HEK293 (cell line): Measurements from ENCODE around the gene CRIM1.

Experiments used
- SETDB1 ChIP-seq: IDR thresholded peaks from one replicate; pipeline ENCODE4 v1.6.1; 2017; ENCODE audit warnings: mild to moderate bottlenecking, low read length, moderate library complexity, mixed read lengths; ENCODE audit not compliant: insufficient read length
- SP2 ChIP-seq: fragments of 450-650 bp; formaldehyde crosslinking; IDR thresholded peaks from 2 replicates; pipeline ENCODE4 v1.5.1; 2016; ENCODE audit warnings: missing biosample characterization, missing genetic modification characterization
- TCF7L2 ChIP-seq: IDR thresholded peaks from 2 replicates; pipeline ENCODE4 v1.6.1; 2011; ENCODE audit warnings: low read depth, mild to moderate bottlenecking, inconsistent platforms, low read length, moderate library complexity, borderline replicate concordance
- ZBTB1 ChIP-seq: fragments of 450-650 bp; formaldehyde crosslinking; IDR thresholded peaks from 2 replicates; pipeline ENCODE4 v1.5.1; 2016; ENCODE audit warnings: missing biosample characterization, missing genetic modification characterization
- ZNF629 ChIP-seq: fragments of 450-650 bp; formaldehyde crosslinking; IDR thresholded peaks from 2 replicates; pipeline ENCODE4 v1.5.1; 2017; ENCODE audit warnings: missing biosample characterization, missing genetic modification characterization
- ZNF791 ChIP-seq: fragments of 450-650 bp; formaldehyde crosslinking; IDR thresholded peaks from 2 replicates; pipeline ENCODE4 v1.5.1; 2016; ENCODE audit warnings: missing biosample characterization, missing genetic modification characterization
- TF ChIP-seq, protein P1 (sequence below): fragments of 450-650 bp; formaldehyde crosslinking; IDR thresholded peaks from 2 replicates; pipeline ENCODE4 v1.5.1; 2016; ENCODE audit warnings: missing biosample characterization, missing genetic modification characterization, low read depth
- TF ChIP-seq, protein P2 (sequence below): fragments of 450-650 bp; formaldehyde crosslinking; IDR thresholded peaks from 2 replicates; pipeline ENCODE4; 2016; ENCODE audit warnings: missing biosample characterization, missing genetic modification characterization
- TF ChIP-seq, protein P3 (sequence below): fragments of 450-650 bp; formaldehyde crosslinking; IDR thresholded peaks from 2 replicates; pipeline ENCODE4 v1.5.1; 2016; ENCODE audit warnings: missing biosample characterization, missing genetic modification characterization

DNA sequence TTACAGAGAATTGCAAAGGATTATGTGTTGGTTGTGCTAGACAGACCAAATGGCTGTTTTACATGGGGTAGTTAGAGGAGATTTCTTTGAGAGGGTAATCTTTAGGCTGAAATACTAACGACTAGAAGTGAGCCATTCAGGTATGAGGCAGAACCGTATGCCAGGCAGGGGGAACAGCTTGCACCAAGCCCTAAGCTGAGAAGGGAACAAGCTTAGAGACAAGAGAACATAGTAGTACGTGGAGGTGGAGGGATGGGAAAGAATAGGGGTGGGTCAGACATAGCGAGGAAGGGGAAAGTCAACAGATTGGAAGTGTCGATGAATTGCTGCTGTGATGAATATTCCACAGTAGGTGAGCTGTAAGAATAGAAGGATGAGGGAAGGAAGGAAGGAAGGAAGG, 20.0 kb upstream of the CRIM1 start:
- no peak for TF ChIP-seq ZNF791 (tag by site-specific recombination)
- TF ChIP-seq, protein P1, sequence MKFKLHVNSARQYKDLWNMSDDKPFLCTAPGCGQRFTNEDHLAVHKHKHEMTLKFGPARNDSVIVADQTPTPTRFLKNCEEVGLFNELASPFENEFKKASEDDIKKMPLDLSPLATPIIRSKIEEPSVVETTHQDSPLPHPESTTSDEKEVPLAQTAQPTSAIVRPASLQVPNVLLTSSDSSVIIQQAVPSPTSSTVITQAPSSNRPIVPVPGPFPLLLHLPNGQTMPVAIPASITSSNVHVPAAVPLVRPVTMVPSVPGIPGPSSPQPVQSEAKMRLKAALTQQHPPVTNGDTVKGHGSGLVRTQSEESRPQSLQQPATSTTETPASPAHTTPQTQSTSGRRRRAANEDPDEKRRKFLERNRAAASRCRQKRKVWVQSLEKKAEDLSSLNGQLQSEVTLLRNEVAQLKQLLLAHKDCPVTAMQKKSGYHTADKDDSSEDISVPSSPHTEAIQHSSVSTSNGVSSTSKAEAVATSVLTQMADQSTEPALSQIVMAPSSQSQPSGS (tag by site-specific recombination), result no peak
- TF ChIP-seq, protein P2, sequence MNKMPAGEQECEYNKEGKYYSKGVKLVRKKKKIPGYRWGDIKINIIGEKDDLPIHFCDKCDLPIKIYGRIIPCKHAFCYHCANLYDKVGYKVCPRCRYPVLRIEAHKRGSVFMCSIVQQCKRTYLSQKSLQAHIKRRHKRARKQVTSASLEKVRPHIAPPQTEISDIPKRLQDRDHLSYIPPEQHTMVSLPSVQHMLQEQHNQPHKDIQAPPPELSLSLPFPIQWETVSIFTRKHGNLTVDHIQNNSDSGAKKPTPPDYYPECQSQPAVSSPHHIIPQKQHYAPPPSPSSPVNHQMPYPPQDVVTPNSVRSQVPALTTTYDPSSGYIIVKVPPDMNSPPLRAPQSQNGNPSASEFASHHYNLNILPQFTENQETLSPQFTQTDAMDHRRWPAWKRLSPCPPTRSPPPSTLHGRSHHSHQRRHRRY (tag by site-specific recombination), result no peak
- TF ChIP-seq ZNF629, result no peak
- TF ChIP-seq SETDB1, result no peak
- TF ChIP-seq, protein P3, sequence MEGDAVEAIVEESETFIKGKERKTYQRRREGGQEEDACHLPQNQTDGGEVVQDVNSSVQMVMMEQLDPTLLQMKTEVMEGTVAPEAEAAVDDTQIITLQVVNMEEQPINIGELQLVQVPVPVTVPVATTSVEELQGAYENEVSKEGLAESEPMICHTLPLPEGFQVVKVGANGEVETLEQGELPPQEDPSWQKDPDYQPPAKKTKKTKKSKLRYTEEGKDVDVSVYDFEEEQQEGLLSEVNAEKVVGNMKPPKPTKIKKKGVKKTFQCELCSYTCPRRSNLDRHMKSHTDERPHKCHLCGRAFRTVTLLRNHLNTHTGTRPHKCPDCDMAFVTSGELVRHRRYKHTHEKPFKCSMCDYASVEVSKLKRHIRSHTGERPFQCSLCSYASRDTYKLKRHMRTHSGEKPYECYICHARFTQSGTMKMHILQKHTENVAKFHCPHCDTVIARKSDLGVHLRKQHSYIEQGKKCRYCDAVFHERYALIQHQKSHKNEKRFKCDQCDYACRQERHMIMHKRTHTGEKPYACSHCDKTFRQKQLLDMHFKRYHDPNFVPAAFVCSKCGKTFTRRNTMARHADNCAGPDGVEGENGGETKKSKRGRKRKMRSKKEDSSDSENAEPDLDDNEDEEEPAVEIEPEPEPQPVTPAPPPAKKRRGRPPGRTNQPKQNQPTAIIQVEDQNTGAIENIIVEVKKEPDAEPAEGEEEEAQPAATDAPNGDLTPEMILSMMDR (tag by site-specific recombination), result no peak
- no peak for TF ChIP-seq ZBTB1
- no peak for TF ChIP-seq SP2 (tag by site-specific recombination)
- TF ChIP-seq TCF7L2, result no peak
